HEK293 (cell line): Measurements from ENCODE around the gene CBX7.

Experiments used
- CTCF ChIA-PET: fragments of 350-600 bp; formaldehyde crosslinking; extraction: SDS; loops from one replicate; lab custom pipeline; 2021; ENCODE audit warnings: antibody characterized with exemption; lab: Yijun Ruan, JAX
- POLR2A ChIA-PET: fragments of 300-600 bp; formaldehyde crosslinking; extraction: SDS; loops from one replicate; lab custom pipeline; 2020; ENCODE audit warnings: antibody characterized with exemption, inconsistent platforms; lab: Yijun Ruan, JAX
- H3K27ac ChIP-seq: fragments of 200-500 bp; sonication (Bioruptor generic); 2 replicates; pipeline ENCODE4 v1.5.1; 2014; ENCODE audit warnings: low read depth, low read length, control low read depth, inconsistent platforms; ENCODE audit errors: extremely low read depth
- H3K36me3 ChIP-seq, 2 experiments: fragments of 200-500 bp in 1 of 2; sonication (Bioruptor generic) in 1 of 2; 1 replicate in 1 of 2; 2 replicates in 1 of 2; pipeline ENCODE4 v1.5.1; 2014 to 2017; ENCODE audit warnings: inconsistent platforms in 2 of 2, low read length in 2 of 2; ENCODE audit not compliant: control insufficient read depth in 2 of 2, insufficient read depth in 1 of 2
- H3K4me1 ChIP-seq: fragments of 200-500 bp; sonication (Bioruptor generic); 2 replicates; pipeline ENCODE4 v1.5.1; 2014; ENCODE audit warnings: mild to moderate bottlenecking, low read length, inconsistent platforms; ENCODE audit not compliant: control insufficient read depth, insufficient read depth
- H3K4me3 ChIP-seq: 2 replicates; pipeline ENCODE4 v1.5.1; 2011; ENCODE audit warnings: low read depth, mild to moderate bottlenecking, control low read depth, low read length, moderate library complexity
- H3K9me3 ChIP-seq: fragments of 200-500 bp; sonication (Bioruptor generic); 2 replicates; pipeline ENCODE4 v1.5.1; 2014; ENCODE audit warnings: low read depth, low read length, inconsistent platforms; ENCODE audit not compliant: control insufficient read depth, insufficient read depth
- HOXC10 ChIP-seq: sonication (generic); formaldehyde crosslinking; IDR thresholded peaks from 2 replicates; pipeline ENCODE4 v1.8.1; 2023; ENCODE audit warnings: mild to moderate bottlenecking, missing genetic modification reagents
- SALL2 ChIP-seq: fragments of 450-650 bp; formaldehyde crosslinking; IDR thresholded peaks from 2 replicates; pipeline ENCODE4 v1.5.0; 2017; ENCODE audit warnings: missing biosample characterization, mild to moderate bottlenecking, missing genetic modification characterization, borderline replicate concordance
- SP7 ChIP-seq: fragments of 450-650 bp; formaldehyde crosslinking; IDR thresholded peaks from 2 replicates; pipeline ENCODE4 v1.5.1; 2016; ENCODE audit warnings: missing biosample characterization, missing genetic modification characterization
- YY1 ChIP-seq: fragments of 450-650 bp; formaldehyde crosslinking; IDR thresholded peaks from 2 replicates; pipeline ENCODE4 v1.5.1; 2018; ENCODE audit warnings: missing biosample characterization, missing genetic modification characterization
- ZNF121 ChIP-seq: fragments of 450-650 bp; formaldehyde crosslinking; IDR thresholded peaks from 2 replicates; pipeline ENCODE4 v1.5.1; 2016; ENCODE audit warnings: missing biosample characterization, missing genetic modification characterization
- ZNF133 ChIP-seq: fragments of 450-650 bp; formaldehyde crosslinking; IDR thresholded peaks from 2 replicates; pipeline ENCODE4 v1.5.1; 2016; ENCODE audit warnings: missing biosample characterization, missing genetic modification characterization
- ZNF138 ChIP-seq: fragments of 450-650 bp; formaldehyde crosslinking; IDR thresholded peaks from 2 replicates; pipeline ENCODE4 v1.5.1; 2016; ENCODE audit warnings: missing biosample characterization, missing genetic modification characterization, borderline replicate concordance
- ZNF155 ChIP-seq: fragments of 450-650 bp; formaldehyde crosslinking; IDR thresholded peaks from 2 replicates; pipeline ENCODE4 v1.5.1; 2016; ENCODE audit warnings: missing biosample characterization, missing genetic modification characterization
- ZNF23 ChIP-seq: fragments of 450-650 bp; formaldehyde crosslinking; IDR thresholded peaks from 2 replicates; pipeline ENCODE4 v1.5.1; 2016; ENCODE audit warnings: missing biosample characterization, missing genetic modification characterization, borderline replicate concordance
- ZNF24 ChIP-seq: fragments of 450-650 bp; formaldehyde crosslinking; IDR thresholded peaks from 2 replicates; pipeline ENCODE4 v1.5.1; 2016; ENCODE audit warnings: missing biosample characterization, missing genetic modification characterization
- ZNF37A ChIP-seq: fragments of 450-650 bp; IDR thresholded peaks from 2 replicates; pipeline ENCODE4 v1.5.1; 2018; ENCODE audit warnings: missing biosample characterization, missing genetic modification characterization
- ZNF510 ChIP-seq: fragments of 450-650 bp; formaldehyde crosslinking; IDR thresholded peaks from 2 replicates; pipeline ENCODE4 v1.5.1; 2018; ENCODE audit warnings: mild to moderate bottlenecking, missing genetic modification characterization, missing biosample characterization; ENCODE audit not compliant: insufficient replicate concordance
- ZNF544 ChIP-seq: fragments of 450-650 bp; formaldehyde crosslinking; IDR thresholded peaks from 2 replicates; pipeline ENCODE4 v1.5.0; 2017; ENCODE audit warnings: missing biosample characterization, missing genetic modification characterization
- ZNF558 ChIP-seq: fragments of 450-650 bp; formaldehyde crosslinking; IDR thresholded peaks from 2 replicates; pipeline ENCODE4 v1.5.1; 2016; ENCODE audit warnings: missing biosample characterization, missing genetic modification characterization
- ZNF664 ChIP-seq: fragments of 450-650 bp; formaldehyde crosslinking; IDR thresholded peaks from 2 replicates; pipeline ENCODE4 v1.5.1; 2016; ENCODE audit warnings: missing biosample characterization, missing genetic modification characterization
- ZNF792 ChIP-seq: fragments of 450-650 bp; formaldehyde crosslinking; IDR thresholded peaks from 2 replicates; pipeline ENCODE4 v1.5.1; 2016; ENCODE audit warnings: missing biosample characterization, missing genetic modification characterization
- TF ChIP-seq, protein P1 (sequence below): fragments of 450-650 bp; formaldehyde crosslinking; IDR thresholded peaks from 2 replicates; pipeline ENCODE4 v1.5.1; 2016; ENCODE audit warnings: missing biosample characterization, missing genetic modification characterization
- TF ChIP-seq, protein P2 (sequence below): fragments of 450-650 bp; formaldehyde crosslinking; IDR thresholded peaks from 2 replicates; pipeline ENCODE4 v1.5.1; 2016; ENCODE audit warnings: missing biosample characterization, missing genetic modification characterization
- TF ChIP-seq, protein P3 (sequence below): fragments of 450-650 bp; formaldehyde crosslinking; IDR thresholded peaks from 2 replicates; pipeline ENCODE4; 2016; ENCODE audit warnings: missing biosample characterization, missing genetic modification characterization
- TF ChIP-seq, protein P4 (sequence below): fragments of 450-650 bp; formaldehyde crosslinking; IDR thresholded peaks from 2 replicates; pipeline ENCODE4 v1.5.1; 2016; ENCODE audit warnings: missing biosample characterization, missing genetic modification characterization
- TF ChIP-seq, protein P5 (sequence below): fragments of 450-650 bp; formaldehyde crosslinking; IDR thresholded peaks from 2 replicates; pipeline ENCODE4 v1.5.1; 2016; ENCODE audit warnings: missing biosample characterization, missing genetic modification characterization, low read depth

Gene CBX7

DNA sequence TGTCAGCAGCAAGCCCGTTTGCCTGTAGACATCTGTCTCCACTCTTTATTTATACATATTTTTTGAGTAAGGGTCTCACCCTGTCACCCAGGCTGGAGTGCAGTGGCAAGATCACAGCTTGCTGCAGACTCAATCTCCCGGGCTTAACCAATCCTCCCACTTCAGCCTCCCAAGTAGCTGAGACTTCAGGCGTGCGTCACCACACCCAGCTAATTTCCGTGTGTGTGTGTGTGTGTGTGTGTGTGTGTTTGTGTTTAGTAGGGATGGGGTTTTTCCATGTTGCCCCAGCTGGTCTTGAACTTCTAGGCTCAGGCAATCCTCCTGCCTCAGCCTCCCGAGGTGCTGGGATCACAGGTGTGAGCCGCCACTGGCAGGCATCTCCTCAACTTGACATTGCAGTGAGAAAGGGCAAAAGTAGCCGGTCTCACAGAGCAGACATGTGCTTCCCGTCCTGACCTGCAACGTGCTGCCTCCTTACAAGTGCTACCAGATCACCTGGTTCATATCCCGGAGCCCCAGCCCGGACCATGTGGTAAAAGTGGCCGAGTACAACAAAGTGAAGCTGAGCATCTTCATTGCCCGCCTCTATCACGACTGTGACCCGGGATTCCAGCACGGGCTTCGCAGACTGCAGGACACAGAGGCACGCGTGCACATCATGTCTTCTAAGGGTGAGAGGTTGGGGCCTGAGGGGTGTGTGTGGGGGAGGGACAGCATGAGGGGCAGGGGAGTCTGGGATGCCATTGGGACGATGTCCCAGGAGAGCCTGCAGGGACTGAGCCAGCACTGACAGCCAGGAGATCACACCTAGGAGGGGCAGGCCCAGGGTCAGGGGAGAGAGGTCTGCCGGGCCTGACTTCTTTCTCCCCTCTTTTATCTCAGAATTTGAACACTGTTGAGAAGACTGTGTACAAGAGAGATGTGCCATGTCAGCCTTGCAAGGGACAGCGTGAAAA is 61.1 kb downstream of the CBX7 start:
- no peaks in the 10 kb centered on the region for H3K9me3 ChIP-seq
- no peaks in the 10 kb centered on the region for H3K36me3 ChIP-seq
- no peak for TF ChIP-seq ZNF544
- TF ChIP-seq, protein P1, sequence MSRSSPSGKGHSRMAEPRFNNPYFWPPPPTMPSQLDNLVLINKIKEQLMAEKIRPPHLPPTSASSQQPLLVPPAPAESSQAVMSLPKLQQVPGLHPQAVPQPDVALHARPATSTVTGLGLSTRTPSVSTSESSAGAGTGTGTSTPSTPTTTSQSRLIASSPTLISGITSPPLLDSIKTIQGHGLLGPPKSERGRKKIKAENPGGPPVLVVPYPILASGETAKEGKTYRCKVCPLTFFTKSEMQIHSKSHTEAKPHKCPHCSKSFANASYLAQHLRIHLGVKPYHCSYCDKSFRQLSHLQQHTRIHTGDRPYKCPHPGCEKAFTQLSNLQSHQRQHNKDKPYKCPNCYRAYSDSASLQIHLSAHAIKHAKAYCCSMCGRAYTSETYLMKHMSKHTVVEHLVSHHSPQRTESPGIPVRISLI (tag by site-specific recombination) = no peak
- no peak for TF ChIP-seq ZNF792
- TF ChIP-seq SALL2 (tag by site-specific recombination) = no peak
- no peak for TF ChIP-seq ZNF510 (tag by site-specific recombination)
- TF ChIP-seq ZNF664 (tag by site-specific recombination) = no peak
- no peak overlapping the region for H3K27ac ChIP-seq
- ChIA-PET CTCF (interaction anchor here (0.6 to 1.7 kb wide), 2 partner anchors 120 to 222 kb away, joined by 3 read pairs; no protein-coding TSS in a partner anchor), POLR2A (no interaction called here)
- H3K4me3 ChIP-seq = no peak overlapping the region
- 0 out of 2 replicates have a peak, but pooled peaks cover 2% of the 10 kb centered on the region for H3K4me1 ChIP-seq

DNA sequence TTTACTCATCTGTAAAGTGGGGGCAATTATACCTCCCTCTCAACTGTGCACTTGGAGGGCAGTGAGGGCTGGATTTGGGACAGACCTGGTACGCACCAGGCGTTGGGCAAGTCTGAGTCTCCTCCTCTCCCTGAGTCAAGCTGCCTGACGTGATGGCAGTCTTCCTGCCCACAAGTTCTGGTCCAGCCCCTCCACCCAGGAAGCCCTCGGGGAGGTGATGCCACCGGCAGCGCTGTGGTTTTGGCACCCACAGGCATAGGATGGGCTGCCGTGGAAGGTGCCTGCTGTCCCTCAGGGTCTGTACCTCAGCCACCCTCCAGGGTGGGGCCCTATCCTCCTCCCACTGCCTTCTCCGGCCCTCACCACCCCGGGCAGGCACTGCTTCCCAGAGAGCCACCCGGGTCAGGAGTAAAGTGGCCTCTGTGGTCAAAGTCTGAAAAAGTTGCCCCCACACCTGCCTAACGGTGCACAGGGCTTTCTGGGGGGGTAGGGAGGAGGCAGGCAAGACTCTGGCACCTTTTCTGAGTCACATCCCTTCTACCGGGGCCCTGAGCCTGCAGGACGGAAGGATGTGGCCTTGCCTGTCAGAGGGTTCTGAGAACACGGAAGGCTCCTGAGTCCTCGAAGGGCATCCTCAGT is 61.9 kb downstream of the CBX7 start:
- Histone ChIP-seq H3K27ac (no peak overlapping the region), H3K4me3 (no peak overlapping the region), H3K36me3 (no peaks in the 10 kb centered on the region), H3K9me3 (no peaks in the 10 kb centered on the region), H3K4me1 (0 out of 2 replicates have a peak, but pooled peaks cover 2% of the 10 kb centered on the region)
- TF ChIP-seq ZNF121 (tag by site-specific recombination) (no peak), ZNF792 (no peak), ZNF558 (no peak), SP7 (tag by site-specific recombination) (no peak), ZNF37A (tag by site-specific recombination) (no peak), ZNF23 (no peak), HOXC10 (no peak), YY1 (tag by site-specific recombination) (no peak), ZNF138 (tag by site-specific recombination) (no peak), ZNF133 (tag by site-specific recombination) (no peak), ZNF24 (tag by site-specific recombination) (no peak), ZNF155 (tag by site-specific recombination) (no peak)
- TF ChIP-seq, protein P2, sequence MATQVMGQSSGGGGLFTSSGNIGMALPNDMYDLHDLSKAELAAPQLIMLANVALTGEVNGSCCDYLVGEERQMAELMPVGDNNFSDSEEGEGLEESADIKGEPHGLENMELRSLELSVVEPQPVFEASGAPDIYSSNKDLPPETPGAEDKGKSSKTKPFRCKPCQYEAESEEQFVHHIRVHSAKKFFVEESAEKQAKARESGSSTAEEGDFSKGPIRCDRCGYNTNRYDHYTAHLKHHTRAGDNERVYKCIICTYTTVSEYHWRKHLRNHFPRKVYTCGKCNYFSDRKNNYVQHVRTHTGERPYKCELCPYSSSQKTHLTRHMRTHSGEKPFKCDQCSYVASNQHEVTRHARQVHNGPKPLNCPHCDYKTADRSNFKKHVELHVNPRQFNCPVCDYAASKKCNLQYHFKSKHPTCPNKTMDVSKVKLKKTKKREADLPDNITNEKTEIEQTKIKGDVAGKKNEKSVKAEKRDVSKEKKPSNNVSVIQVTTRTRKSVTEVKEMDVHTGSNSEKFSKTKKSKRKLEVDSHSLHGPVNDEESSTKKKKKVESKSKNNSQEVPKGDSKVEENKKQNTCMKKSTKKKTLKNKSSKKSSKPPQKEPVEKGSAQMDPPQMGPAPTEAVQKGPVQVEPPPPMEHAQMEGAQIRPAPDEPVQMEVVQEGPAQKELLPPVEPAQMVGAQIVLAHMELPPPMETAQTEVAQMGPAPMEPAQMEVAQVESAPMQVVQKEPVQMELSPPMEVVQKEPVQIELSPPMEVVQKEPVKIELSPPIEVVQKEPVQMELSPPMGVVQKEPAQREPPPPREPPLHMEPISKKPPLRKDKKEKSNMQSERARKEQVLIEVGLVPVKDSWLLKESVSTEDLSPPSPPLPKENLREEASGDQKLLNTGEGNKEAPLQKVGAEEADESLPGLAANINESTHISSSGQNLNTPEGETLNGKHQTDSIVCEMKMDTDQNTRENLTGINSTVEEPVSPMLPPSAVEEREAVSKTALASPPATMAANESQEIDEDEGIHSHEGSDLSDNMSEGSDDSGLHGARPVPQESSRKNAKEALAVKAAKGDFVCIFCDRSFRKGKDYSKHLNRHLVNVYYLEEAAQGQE = no peak
- TF ChIP-seq, protein P3, sequence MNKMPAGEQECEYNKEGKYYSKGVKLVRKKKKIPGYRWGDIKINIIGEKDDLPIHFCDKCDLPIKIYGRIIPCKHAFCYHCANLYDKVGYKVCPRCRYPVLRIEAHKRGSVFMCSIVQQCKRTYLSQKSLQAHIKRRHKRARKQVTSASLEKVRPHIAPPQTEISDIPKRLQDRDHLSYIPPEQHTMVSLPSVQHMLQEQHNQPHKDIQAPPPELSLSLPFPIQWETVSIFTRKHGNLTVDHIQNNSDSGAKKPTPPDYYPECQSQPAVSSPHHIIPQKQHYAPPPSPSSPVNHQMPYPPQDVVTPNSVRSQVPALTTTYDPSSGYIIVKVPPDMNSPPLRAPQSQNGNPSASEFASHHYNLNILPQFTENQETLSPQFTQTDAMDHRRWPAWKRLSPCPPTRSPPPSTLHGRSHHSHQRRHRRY (tag by site-specific recombination) = no peak
- TF ChIP-seq, protein P4, sequence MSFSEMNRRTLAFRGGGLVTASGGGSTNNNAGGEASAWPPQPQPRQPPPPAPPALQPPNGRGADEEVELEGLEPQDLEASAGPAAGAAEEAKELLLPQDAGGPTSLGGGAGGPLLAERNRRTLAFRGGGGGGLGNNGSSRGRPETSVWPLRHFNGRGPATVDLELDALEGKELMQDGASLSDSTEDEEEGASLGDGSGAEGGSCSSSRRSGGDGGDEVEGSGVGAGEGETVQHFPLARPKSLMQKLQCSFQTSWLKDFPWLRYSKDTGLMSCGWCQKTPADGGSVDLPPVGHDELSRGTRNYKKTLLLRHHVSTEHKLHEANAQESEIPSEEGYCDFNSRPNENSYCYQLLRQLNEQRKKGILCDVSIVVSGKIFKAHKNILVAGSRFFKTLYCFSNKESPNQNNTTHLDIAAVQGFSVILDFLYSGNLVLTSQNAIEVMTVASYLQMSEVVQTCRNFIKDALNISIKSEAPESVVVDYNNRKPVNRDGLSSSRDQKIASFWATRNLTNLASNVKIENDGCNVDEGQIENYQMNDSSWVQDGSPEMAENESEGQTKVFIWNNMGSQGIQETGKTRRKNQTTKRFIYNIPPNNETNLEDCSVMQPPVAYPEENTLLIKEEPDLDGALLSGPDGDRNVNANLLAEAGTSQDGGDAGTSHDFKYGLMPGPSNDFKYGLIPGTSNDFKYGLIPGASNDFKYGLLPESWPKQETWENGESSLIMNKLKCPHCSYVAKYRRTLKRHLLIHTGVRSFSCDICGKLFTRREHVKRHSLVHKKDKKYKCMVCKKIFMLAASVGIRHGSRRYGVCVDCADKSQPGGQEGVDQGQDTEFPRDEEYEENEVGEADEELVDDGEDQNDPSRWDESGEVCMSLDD (tag by site-specific recombination) = no peak
- TF ChIP-seq, protein P5, sequence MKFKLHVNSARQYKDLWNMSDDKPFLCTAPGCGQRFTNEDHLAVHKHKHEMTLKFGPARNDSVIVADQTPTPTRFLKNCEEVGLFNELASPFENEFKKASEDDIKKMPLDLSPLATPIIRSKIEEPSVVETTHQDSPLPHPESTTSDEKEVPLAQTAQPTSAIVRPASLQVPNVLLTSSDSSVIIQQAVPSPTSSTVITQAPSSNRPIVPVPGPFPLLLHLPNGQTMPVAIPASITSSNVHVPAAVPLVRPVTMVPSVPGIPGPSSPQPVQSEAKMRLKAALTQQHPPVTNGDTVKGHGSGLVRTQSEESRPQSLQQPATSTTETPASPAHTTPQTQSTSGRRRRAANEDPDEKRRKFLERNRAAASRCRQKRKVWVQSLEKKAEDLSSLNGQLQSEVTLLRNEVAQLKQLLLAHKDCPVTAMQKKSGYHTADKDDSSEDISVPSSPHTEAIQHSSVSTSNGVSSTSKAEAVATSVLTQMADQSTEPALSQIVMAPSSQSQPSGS (tag by site-specific recombination) = no peak
- CTCF ChIA-PET = interaction anchor here (0.6 kb wide), 1 partner anchor 119 kb away, joined by 3 read pairs; no protein-coding TSS in a partner anchor
- POLR2A ChIA-PET = no interaction called here
